ENCODE results near the gene CAPN12.
"Not testable (repeated sequence)": the region's sequence is repeated elsewhere in the genome, so short reads cannot be mapped to it uniquely, and the experiment has no call there.

CAPN12 gene

GRCh38 chr19:38785187-38785699 is 41.0 kb upstream of the CAPN12 start:
- Histone ChIP-seq H3K27ac (ENCODE audit: low read length) (no peak overlapping the region), H3K36me3 (ENCODE audit: control insufficient read depth, low read depth, low read length) (no peaks in the 10 kb centered on the region), H3K9ac (ENCODE audit: low read length) (no peak overlapping the region), H3K4me3 (ENCODE audit: low read length) (no peak overlapping the region), H3K9me3 (ENCODE audit: control insufficient read depth, low read depth, low read length) (no peaks in the 10 kb centered on the region), H3K4me1 (ENCODE audit: control insufficient read depth, low read depth, low read length) (no peaks in the 10 kb centered on the region), H3K27me3 (ENCODE audit: control insufficient read depth, insufficient read depth, low read length) (no peaks in the 10 kb centered on the region)

- Histone ChIP-seq H3K9me3 (ENCODE audit: control insufficient read depth, low read depth, low read length) (no peaks in the 10 kb centered on the region), H3K9ac (ENCODE audit: low read length) (no peak overlapping the region), H3K27ac (ENCODE audit: low read length) (no peak overlapping the region), H3K27me3 (ENCODE audit: control insufficient read depth, insufficient read depth, low read length) (no peaks in the 10 kb centered on the region), H3K4me1 (ENCODE audit: control insufficient read depth, low read depth, low read length) (no peaks in the 10 kb centered on the region), H3K4me3 (ENCODE audit: low read length) (no peak overlapping the region), H3K36me3 (ENCODE audit: control insufficient read depth, low read depth, low read length) (no peaks in the 10 kb centered on the region)
Measured at GRCh38 chr19:38784224-38784623, 40.0 kb upstream of the CAPN12 start.

GRCh38 chr19:38782212-38782611 is 37.9 kb upstream of the CAPN12 start:
- H3K36me3 ChIP-seq (ENCODE audit: control insufficient read depth, low read depth, low read length); H3K9me3 ChIP-seq (ENCODE audit: control insufficient read depth, low read depth, low read length); H3K4me1 ChIP-seq (ENCODE audit: control insufficient read depth, low read depth, low read length); H3K27ac ChIP-seq (ENCODE audit: low read length); H3K4me3 ChIP-seq (ENCODE audit: low read length); H3K27me3 ChIP-seq (ENCODE audit: control insufficient read depth, insufficient read depth, low read length); H3K9ac ChIP-seq (ENCODE audit: low read length): not testable (repeated sequence)

- Histone ChIP-seq H3K4me3 (ENCODE audit: low read length) (no peak overlapping the region), H3K27ac (ENCODE audit: low read length) (no peak overlapping the region), H3K4me1 (ENCODE audit: control insufficient read depth, low read depth, low read length) (no peaks in the 10 kb centered on the region), H3K27me3 (ENCODE audit: control insufficient read depth, insufficient read depth, low read length) (no peaks in the 10 kb centered on the region), H3K36me3 (ENCODE audit: control insufficient read depth, low read depth, low read length) (no peaks in the 10 kb centered on the region), H3K9ac (ENCODE audit: low read length) (no peak overlapping the region), H3K9me3 (ENCODE audit: control insufficient read depth, low read depth, low read length) (no peaks in the 10 kb centered on the region)
Measured at GRCh38 chr19:38781058-38781457, 36.8 kb upstream of the CAPN12 start.

- H3K4me3 ChIP-seq (ENCODE audit: low read length) = no peak overlapping the region
- H3K9me3 ChIP-seq (ENCODE audit: control insufficient read depth, low read depth, low read length) = no peaks in the 10 kb centered on the region
- no peaks in the 10 kb centered on the region for H3K36me3 ChIP-seq (ENCODE audit: control insufficient read depth, low read depth, low read length)
- no peaks in the 10 kb centered on the region for H3K27me3 ChIP-seq (ENCODE audit: control insufficient read depth, insufficient read depth, low read length)
- H3K27ac ChIP-seq (ENCODE audit: low read length) = no peak overlapping the region
- no peaks in the 10 kb centered on the region for H3K4me1 ChIP-seq (ENCODE audit: control insufficient read depth, low read depth, low read length)
- H3K9ac ChIP-seq (ENCODE audit: low read length) = no peak overlapping the region
Measured at GRCh38 chr19:38780443-38780842, 36.2 kb upstream of the CAPN12 start.

- no peaks in the 10 kb centered on the region for H3K4me1 ChIP-seq (ENCODE audit: control insufficient read depth, low read depth, low read length)
- no peaks in the 10 kb centered on the region for H3K27me3 ChIP-seq (ENCODE audit: control insufficient read depth, insufficient read depth, low read length)
- H3K4me3 ChIP-seq (ENCODE audit: low read length) = no peak overlapping the region
- no peak overlapping the region for H3K27ac ChIP-seq (ENCODE audit: low read length)
- no peaks in the 10 kb centered on the region for H3K9me3 ChIP-seq (ENCODE audit: control insufficient read depth, low read depth, low read length)
- no peak overlapping the region for H3K9ac ChIP-seq (ENCODE audit: low read length)
- H3K36me3 ChIP-seq (ENCODE audit: control insufficient read depth, low read depth, low read length) = no peaks in the 10 kb centered on the region
Measured at GRCh38 chr19:38778733-38779132, 34.5 kb upstream of the CAPN12 start.

GRCh38 chr19:38774181-38774950 is 30.1 kb upstream of the CAPN12 start:
- H3K27ac ChIP-seq (ENCODE audit: low read length) = no peak overlapping the region
- H3K36me3 ChIP-seq (ENCODE audit: control insufficient read depth, low read depth, low read length) = no peaks in the 10 kb centered on the region
- no peaks in the 10 kb centered on the region for H3K27me3 ChIP-seq (ENCODE audit: control insufficient read depth, insufficient read depth, low read length)
- no peaks in the 10 kb centered on the region for H3K9me3 ChIP-seq (ENCODE audit: control insufficient read depth, low read depth, low read length)
- H3K4me1 ChIP-seq (ENCODE audit: control insufficient read depth, low read depth, low read length) = peaks cover 3% of the 10 kb centered on the region
- H3K9ac ChIP-seq (ENCODE audit: low read length) = no peak overlapping the region
- H3K4me3 ChIP-seq (ENCODE audit: low read length) = no peak overlapping the region

GRCh38 chr19:38773469-38774177 is 29.3 kb upstream of the CAPN12 start, which contains the start of gene LGALS7:
TSS of gene LGALS7 (minus strand) at chr19:38773517. CDS start at chr19:38773492, 25 bp downstream.
- Histone ChIP-seq H3K4me1 (ENCODE audit: control insufficient read depth, low read depth, low read length) (peaks cover 4% of the 10 kb centered on the region), H3K9me3 (ENCODE audit: control insufficient read depth, low read depth, low read length) (no peaks in the 10 kb centered on the region), H3K27me3 (ENCODE audit: control insufficient read depth, insufficient read depth, low read length) (no peaks in the 10 kb centered on the region), H3K27ac (ENCODE audit: low read length) (no peak within 1 kb of the TSS), H3K4me3 (ENCODE audit: low read length) (no peak within 1 kb of the TSS), H3K9ac (ENCODE audit: low read length) (no peak within 1 kb of the TSS), H3K36me3 (ENCODE audit: control insufficient read depth, low read depth, low read length) (no peaks in the 10 kb centered on the region)

GRCh38 chr19:38771569-38771968 is 27.3 kb upstream of the CAPN12 start:
- not testable (repeated sequence) for H3K27me3 ChIP-seq (ENCODE audit: control insufficient read depth, insufficient read depth, low read length); H3K4me1 ChIP-seq (ENCODE audit: control insufficient read depth, low read depth, low read length); H3K9ac ChIP-seq (ENCODE audit: low read length); H3K36me3 ChIP-seq (ENCODE audit: control insufficient read depth, low read depth, low read length); H3K9me3 ChIP-seq (ENCODE audit: control insufficient read depth, low read depth, low read length); H3K27ac ChIP-seq (ENCODE audit: low read length); H3K4me3 ChIP-seq (ENCODE audit: low read length)

- H3K4me1 ChIP-seq (ENCODE audit: control insufficient read depth, low read depth, low read length); H3K27ac ChIP-seq (ENCODE audit: low read length); H3K9ac ChIP-seq (ENCODE audit: low read length); H3K9me3 ChIP-seq (ENCODE audit: control insufficient read depth, low read depth, low read length); H3K27me3 ChIP-seq (ENCODE audit: control insufficient read depth, insufficient read depth, low read length); H3K36me3 ChIP-seq (ENCODE audit: control insufficient read depth, low read depth, low read length); H3K4me3 ChIP-seq (ENCODE audit: low read length): not testable (repeated sequence)
Measured at GRCh38 chr19:38770949-38771275, 26.6 kb upstream of the CAPN12 start.

GRCh38 chr19:38770228-38770948 is 26.1 kb upstream of the CAPN12 start:
- H3K36me3 ChIP-seq (ENCODE audit: control insufficient read depth, low read depth, low read length); H3K9ac ChIP-seq (ENCODE audit: low read length); H3K9me3 ChIP-seq (ENCODE audit: control insufficient read depth, low read depth, low read length); H3K4me3 ChIP-seq (ENCODE audit: low read length); H3K4me1 ChIP-seq (ENCODE audit: control insufficient read depth, low read depth, low read length); H3K27me3 ChIP-seq (ENCODE audit: control insufficient read depth, insufficient read depth, low read length); H3K27ac ChIP-seq (ENCODE audit: low read length): not testable (repeated sequence)

Measured in iPS-18a (cell line).